ENCODE measurements around the gene TXNRD2.

DNA sequence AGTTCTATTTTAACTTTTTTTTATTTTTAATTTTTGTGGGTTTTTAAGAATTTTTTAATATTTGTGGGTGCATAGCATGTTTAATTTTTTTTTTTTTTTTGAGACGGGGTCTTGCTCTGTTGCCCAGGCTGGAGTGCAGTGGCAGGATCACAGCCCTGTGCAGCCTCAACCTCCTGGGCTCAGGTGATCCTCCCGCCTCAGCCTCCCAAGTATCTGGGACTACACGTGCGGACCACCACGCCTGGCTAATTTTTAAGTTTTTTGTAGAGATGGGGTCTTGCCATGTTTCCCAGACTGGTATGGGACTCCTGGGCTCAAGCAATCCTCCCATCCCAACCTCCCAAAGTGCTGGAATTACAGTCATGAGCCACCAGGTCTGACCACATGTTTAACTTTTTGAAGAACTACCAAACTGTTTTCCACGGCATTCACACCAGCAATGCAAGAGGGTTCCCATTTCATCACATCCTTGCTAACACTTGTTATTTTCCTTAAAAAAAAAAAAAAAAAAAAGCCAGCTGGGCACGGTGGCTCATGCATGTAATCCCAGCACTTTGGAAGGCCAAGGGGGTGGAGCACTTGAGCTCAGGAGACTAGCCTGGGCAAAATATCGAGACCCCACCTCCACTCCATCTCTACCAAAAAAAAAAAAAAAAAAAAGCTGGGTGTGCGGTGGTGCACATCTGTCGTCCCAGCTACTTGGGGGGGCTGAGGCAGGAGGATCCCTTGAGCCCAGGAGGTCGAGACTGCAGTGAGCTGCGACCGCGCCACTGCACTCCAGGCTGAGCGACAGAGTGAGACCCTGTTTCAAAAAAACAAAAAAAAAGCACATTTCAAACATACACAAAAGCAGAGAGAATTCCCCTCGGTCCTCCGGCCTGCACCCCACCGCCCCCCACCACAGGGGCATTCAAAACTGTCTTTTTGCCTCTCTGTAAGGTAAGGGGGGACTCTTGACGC lies 16.7 kb upstream of the TXNRD2 start:
- TF ChIP-seq, protein P1, sequence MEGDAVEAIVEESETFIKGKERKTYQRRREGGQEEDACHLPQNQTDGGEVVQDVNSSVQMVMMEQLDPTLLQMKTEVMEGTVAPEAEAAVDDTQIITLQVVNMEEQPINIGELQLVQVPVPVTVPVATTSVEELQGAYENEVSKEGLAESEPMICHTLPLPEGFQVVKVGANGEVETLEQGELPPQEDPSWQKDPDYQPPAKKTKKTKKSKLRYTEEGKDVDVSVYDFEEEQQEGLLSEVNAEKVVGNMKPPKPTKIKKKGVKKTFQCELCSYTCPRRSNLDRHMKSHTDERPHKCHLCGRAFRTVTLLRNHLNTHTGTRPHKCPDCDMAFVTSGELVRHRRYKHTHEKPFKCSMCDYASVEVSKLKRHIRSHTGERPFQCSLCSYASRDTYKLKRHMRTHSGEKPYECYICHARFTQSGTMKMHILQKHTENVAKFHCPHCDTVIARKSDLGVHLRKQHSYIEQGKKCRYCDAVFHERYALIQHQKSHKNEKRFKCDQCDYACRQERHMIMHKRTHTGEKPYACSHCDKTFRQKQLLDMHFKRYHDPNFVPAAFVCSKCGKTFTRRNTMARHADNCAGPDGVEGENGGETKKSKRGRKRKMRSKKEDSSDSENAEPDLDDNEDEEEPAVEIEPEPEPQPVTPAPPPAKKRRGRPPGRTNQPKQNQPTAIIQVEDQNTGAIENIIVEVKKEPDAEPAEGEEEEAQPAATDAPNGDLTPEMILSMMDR (IDR thresholded peaks at IDR 0.05; ENCODE audit: insufficient read depth, low read depth, low read length), result no peak
- TF ChIP-seq EZH2 (IDR thresholded peaks at IDR 0.05; ENCODE audit: insufficient read depth, low read length), result no peak
